Parathyroid adenoma (tissue), 2 donors: ENCODE data around the gene FAM219A.

Source experiments
- H2AFZ ChIP-seq: fragments of 300-600 bp; sonication (generic); one replicate; pipeline ENCODE4 v1.7.0; 2017; ENCODE audit warnings: antibody characterized with exemption, mild to moderate bottlenecking
- H3K27ac ChIP-seq: fragments of 300-600 bp; sonication (generic); one replicate; pipeline ENCODE4 v1.7.0; 2017
- H3K27me3 ChIP-seq: fragments of 300-600 bp; sonication (generic); one replicate; pipeline ENCODE4 v1.7.0; 2017; ENCODE audit warnings: low read length; ENCODE audit not compliant: control insufficient read depth, insufficient read depth
- H3K36me3 ChIP-seq: fragments of 300-600 bp; sonication (generic); one replicate; pipeline ENCODE4 v1.7.0; 2017; ENCODE audit warnings: low read length; ENCODE audit not compliant: control insufficient read depth, insufficient read depth
- H3K4me1 ChIP-seq: fragments of 300-600 bp; sonication (generic); one replicate; pipeline ENCODE4 v1.7.0; 2017; ENCODE audit warnings: control low read depth
- H3K4me2 ChIP-seq: fragments of 300-600 bp; sonication (generic); one replicate; pipeline ENCODE4 v1.7.0; 2017; ENCODE audit warnings: low read length
- H3K4me3 ChIP-seq: fragments of 300-600 bp; sonication (generic); one replicate; pipeline ENCODE4 v1.7.0; 2017; ENCODE audit warnings: low read depth, low read length
- H3K79me2 ChIP-seq: fragments of 300-600 bp; sonication (generic); one replicate; pipeline ENCODE4 v1.7.0; 2017; ENCODE audit warnings: control low read depth
- H3K9ac ChIP-seq: fragments of 300-600 bp; sonication (generic); one replicate; pipeline ENCODE4 v1.7.0; 2017; ENCODE audit warnings: mild to moderate bottlenecking
- H3K9me3 ChIP-seq: fragments of 300-600 bp; sonication (generic); one replicate; pipeline ENCODE4 v1.7.0; 2017; ENCODE audit warnings: low read length; ENCODE audit not compliant: control insufficient read depth
- TF ChIP-seq, protein P1 (sequence below): fragments of 300-600 bp; sonication (generic); IDR thresholded peaks from one replicate; pipeline ENCODE4 v1.7.0; 2017; ENCODE audit warnings: antibody characterized with exemption, mild to moderate bottlenecking
- donor health status: primary hyperparathyroidism.

Gene FAM219A

DNA sequence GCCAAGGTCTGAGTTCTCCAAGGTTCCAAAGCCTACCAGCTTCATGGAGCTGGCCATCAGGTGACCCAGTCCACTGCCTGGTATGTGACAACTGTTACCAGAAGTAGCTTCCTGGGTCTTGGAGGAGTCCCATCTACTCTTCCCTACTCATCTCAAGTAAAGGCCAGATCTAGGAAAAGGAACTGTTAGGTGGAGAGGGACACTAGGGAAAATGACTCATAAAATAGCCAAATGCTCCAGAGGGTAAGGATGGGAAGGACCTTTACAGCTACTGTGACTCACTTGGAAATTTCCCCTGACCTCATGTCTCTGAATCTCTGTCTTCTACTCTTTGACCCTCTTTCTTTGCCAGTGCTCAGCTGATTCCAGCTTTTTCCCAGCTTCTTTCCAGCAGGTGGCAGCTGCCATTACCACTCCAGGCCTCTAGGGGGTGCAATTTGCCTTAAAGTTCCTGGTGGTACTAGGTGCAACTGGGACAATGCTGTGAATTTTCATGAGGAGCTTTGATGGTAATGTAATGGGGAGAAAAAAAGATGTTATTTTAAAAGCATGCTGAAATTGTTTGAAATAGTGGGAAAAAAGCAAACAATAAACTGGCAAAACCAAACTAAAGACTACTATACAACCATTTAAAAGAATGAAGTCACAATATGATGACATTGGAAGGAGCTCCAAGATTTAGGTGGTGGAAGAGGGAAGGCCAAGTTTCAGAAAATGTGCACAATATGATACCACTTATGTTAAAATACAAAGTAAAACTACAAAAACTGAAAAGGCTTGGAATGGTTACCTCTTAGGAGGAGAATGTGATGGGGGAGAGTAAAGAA, 54.6 kb downstream of the FAM219A start:
- Histone ChIP-seq H3K79me2 (no peaks in the 10 kb centered on the region), H2AFZ (no peak overlapping the region), H3K9ac (no peak overlapping the region), H3K27me3 (no peaks in the 10 kb centered on the region), H3K9me3 (no peaks in the 10 kb centered on the region), H3K4me2 (no peak overlapping the region), H3K27ac (no peak overlapping the region), H3K36me3 (no peaks in the 10 kb centered on the region), H3K4me1 (no peaks in the 10 kb centered on the region), H3K4me3 (no peak overlapping the region)
- TF ChIP-seq, protein P1, sequence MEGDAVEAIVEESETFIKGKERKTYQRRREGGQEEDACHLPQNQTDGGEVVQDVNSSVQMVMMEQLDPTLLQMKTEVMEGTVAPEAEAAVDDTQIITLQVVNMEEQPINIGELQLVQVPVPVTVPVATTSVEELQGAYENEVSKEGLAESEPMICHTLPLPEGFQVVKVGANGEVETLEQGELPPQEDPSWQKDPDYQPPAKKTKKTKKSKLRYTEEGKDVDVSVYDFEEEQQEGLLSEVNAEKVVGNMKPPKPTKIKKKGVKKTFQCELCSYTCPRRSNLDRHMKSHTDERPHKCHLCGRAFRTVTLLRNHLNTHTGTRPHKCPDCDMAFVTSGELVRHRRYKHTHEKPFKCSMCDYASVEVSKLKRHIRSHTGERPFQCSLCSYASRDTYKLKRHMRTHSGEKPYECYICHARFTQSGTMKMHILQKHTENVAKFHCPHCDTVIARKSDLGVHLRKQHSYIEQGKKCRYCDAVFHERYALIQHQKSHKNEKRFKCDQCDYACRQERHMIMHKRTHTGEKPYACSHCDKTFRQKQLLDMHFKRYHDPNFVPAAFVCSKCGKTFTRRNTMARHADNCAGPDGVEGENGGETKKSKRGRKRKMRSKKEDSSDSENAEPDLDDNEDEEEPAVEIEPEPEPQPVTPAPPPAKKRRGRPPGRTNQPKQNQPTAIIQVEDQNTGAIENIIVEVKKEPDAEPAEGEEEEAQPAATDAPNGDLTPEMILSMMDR = peak; percentile 91

DNA sequence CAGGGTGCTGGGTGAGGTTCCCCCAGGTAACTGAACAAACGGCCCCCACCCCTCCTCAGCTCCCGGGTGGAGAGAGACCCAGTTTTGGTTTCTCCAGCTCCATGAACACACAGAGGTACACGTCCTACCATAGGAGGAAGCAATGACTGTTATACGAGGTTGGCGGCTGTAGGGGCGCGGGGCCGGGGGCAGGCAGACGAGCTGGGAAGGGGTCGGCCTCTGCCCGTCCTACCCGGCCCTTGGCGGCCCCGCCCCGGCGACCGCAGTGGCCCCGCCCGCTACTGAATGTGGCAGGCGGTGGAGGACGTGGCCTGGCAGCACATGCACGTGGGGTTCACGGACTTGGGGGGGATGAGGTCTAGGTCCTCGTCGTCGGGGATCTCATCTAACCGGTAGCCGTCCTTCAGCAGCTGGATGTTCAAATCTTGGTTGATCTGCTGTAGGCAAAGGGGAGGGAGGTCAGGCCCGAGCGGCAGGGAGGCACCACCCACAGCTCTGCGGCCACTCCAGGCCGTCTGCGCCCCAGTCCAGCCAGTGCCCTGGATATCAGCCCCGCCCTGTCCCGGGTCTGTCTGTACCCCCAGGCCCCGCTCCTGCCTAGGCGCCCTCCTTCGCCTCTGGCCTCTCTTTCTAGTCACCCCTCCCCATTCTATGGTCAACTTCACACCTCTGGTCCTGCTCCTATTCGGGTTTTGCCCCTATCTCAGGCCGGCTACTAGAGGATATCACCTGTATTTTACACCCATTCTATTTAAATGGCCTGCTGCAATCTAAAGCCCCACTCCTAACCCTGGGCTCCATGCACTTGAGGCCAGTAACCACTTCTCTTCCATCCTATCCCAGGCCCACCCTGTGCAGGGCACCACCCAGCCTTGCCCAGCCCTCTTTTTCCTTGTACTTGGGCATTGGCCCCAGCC, 57.4 kb downstream of the FAM219A start:
- Histone ChIP-seq H3K27ac (no peak overlapping the region), H3K9ac (no peak overlapping the region), H3K79me2 (no peaks in the 10 kb centered on the region), H3K9me3 (no peaks in the 10 kb centered on the region), H3K4me3 (no peak overlapping the region), H2AFZ (no peak overlapping the region), H3K4me1 (no peaks in the 10 kb centered on the region), H3K36me3 (no peaks in the 10 kb centered on the region), H3K27me3 (no peaks in the 10 kb centered on the region), H3K4me2 (no peak overlapping the region)
- TF ChIP-seq, protein P1 = no peak

DNA sequence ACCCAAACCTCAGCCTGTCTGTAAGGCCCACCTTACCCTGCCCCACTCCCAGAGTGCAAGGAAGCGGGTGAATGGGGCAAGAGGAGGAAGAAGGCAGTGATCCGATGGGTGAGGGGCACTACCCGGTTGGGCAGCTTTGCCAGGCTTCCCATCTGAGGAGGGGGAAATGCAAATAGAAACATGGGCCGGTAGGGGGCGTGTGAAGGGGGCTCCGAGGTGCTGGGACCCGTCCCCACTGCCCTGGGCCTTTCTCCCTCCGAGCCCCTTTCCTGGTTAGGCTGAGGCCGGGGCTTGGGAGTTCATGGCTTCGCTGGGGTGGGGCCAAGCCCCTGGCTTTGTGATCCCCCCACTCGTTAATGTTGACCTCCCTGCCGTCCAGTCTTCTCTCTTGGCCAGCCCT, 58.1 kb downstream of the FAM219A start:
- H3K9me3 ChIP-seq = no peaks in the 10 kb centered on the region
- TF ChIP-seq, protein P1 = no peak
- H3K4me3 ChIP-seq = no peak overlapping the region
- no peak overlapping the region for H2AFZ ChIP-seq
- no peaks in the 10 kb centered on the region for H3K4me1 ChIP-seq
- no peaks in the 10 kb centered on the region for H3K36me3 ChIP-seq
- H3K79me2 ChIP-seq = no peaks in the 10 kb centered on the region
- no peak overlapping the region for H3K4me2 ChIP-seq
- no peak overlapping the region for H3K9ac ChIP-seq
- no peaks in the 10 kb centered on the region for H3K27me3 ChIP-seq
- no peak overlapping the region for H3K27ac ChIP-seq

DNA sequence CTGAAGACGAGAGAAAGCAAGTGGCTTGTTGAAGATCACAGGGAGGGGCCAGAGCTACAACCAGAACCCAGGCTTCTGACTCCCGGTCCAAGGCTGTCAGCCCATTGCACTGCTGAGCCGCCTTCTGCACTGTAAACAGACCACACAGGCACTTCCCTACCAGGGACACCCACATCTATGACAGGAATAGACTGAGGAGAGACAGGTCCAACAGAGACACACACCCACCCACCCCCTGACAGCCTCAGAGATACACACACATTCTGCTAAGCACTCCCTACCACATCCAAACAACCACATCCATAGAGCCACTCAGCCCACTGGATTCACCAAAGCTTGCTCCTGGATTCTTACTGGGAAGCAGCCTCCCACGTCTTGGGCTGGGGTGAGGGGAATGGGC, 58.6 kb downstream of the FAM219A start:
- no peak overlapping the region for H3K27ac ChIP-seq
- no peaks in the 10 kb centered on the region for H3K4me1 ChIP-seq
- H3K4me2 ChIP-seq = no peak overlapping the region
- no peak overlapping the region for H3K4me3 ChIP-seq
- no peaks in the 10 kb centered on the region for H3K79me2 ChIP-seq
- no peak overlapping the region for H3K9ac ChIP-seq
- no peaks in the 10 kb centered on the region for H3K9me3 ChIP-seq
- TF ChIP-seq, protein P1 = no peak
- no peaks in the 10 kb centered on the region for H3K27me3 ChIP-seq
- H3K36me3 ChIP-seq = no peaks in the 10 kb centered on the region
- no peak overlapping the region for H2AFZ ChIP-seq
